ENCODE measurements around the gene GMDS.

Gene GMDS

GRCh38 chr6:2181567-2181966 is 63.8 kb downstream of the GMDS start:
- DNase-seq (ENCODE audit: low read depth in 1 of 2, low spot score in 1 of 2) = no peak

- DNase-seq (ENCODE audit: low read depth in 1 of 2, low spot score in 1 of 2) = no peak
These were observed 65.5 kb downstream of the GMDS start for GRCh38 chr6:2179950-2180349.

DNA sequence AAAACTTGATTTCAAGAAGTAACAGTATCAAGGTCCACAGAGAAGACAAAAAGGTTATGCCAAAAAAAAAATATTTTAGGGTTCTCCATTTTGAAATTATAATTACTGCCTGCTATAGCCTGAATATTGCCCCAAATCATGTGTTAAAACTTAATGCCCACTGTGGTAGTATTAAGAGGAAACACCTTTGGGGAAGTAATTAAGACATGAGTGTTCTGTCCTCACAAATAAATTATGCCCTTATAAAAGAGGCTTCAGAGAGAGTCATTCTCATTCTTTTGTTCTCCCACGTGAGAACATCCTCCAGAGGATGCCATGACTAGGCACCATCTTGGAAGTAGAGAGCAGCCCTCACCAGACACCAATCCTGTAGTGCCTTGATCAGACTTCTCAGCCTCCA is 66.2 kb downstream of the GMDS start:
- no peak for DNase-seq (ENCODE audit: low read depth in 1 of 2, low spot score in 1 of 2)

- no peak for DNase-seq (ENCODE audit: low read depth in 1 of 2, low spot score in 1 of 2)
These were observed 67.3 kb downstream of the GMDS start for GRCh38 chr6:2178125-2178524.

DNA sequence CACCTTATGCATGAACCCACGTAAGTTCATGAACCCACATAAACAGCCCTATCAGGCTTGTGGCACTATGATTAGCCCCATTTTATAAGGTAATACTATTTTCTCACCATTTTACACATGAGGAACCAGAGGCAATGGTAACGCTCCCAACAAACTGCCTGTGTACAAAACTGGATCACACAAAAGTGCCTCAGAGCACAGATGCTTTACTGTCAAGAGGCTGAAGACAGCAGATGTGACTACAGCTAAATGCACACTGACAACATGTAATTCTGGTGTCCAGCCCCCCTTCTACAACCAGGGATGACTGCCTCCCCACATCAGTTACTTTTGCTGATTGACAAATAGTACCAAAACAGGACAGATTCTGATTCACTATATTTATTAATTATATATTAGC is 69.6 kb downstream of the GMDS start:
- no peak for DNase-seq (ENCODE audit: low read depth in 1 of 2, low spot score in 1 of 2)

DNA sequence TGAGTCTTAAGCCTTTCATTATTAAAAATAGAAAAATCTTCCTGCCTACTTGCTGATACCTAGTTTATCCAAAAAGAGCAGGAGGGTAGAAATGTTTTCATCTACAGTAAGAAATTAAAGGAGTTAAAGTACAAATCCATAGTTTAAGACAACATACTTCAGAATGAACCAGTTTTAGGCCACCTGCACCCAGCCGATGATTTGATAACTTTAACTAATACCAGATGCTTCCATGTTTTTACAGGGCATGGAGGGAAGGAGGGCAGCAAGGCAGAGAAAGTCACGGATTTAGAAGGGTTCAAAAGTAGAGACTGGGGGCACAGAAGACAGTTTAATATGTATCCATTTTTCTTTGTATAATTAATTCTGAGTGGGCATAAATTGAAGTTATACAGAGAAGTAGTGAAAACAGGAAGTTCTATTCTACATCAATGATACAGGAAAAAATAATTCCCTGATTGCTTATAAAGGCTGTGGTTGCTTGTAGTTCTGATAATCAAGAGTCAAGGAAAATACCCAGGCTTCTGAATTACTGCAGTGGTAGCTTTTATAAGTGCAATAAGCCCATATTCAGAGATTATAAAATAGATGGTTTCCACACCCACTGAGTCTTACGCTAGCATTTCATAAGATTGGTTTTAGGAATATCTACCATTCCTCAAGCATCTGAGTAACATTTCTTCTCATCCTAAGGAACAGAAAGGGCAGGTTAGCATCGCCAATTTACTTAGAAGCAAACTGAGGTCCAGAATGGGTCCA is 72.0 kb downstream of the GMDS start:
- DNase-seq (ENCODE audit: low read depth in 1 of 2, low spot score in 1 of 2) = no peak

GRCh38 chr6:2171728-2172127 is 73.7 kb downstream of the GMDS start:
- no peak for DNase-seq (ENCODE audit: low read depth in 1 of 2, low spot score in 1 of 2)

GRCh38 chr6:2168480-2168879 is 76.9 kb downstream of the GMDS start:
- no peak for DNase-seq (ENCODE audit: low read depth in 1 of 2, low spot score in 1 of 2)

DNA sequence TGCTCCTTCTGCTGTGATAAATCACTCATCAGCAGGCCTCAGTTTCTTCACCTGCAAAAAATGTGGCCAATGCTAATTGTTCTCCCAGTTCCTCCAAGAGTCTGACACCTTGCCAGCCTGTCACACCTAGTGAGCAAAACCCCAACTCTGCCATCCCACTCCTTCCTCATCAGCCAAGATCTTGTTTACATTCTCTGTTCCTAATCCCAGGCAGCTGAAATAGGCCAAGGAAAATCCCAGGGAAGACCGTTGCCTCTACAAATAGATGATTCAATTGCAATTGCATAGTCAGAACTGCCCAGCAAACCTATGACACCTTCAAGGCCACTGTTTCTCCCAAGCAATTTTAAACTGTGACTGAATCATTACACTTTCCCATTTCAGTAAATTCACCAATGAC is 78.7 kb downstream of the GMDS start:
- DNase-seq (ENCODE audit: low read depth in 1 of 2, low spot score in 1 of 2) = no peak

GRCh38 chr6:2165286-2165685 is 80.1 kb downstream of the GMDS start:
- DNase-seq (ENCODE audit: low read depth in 1 of 2, low spot score in 1 of 2) = no peak

- DNase-seq (ENCODE audit: low read depth in 1 of 2, low spot score in 1 of 2) = no peak
These were observed 80.9 kb downstream of the GMDS start for GRCh38 chr6:2164481-2164880.

DNA sequence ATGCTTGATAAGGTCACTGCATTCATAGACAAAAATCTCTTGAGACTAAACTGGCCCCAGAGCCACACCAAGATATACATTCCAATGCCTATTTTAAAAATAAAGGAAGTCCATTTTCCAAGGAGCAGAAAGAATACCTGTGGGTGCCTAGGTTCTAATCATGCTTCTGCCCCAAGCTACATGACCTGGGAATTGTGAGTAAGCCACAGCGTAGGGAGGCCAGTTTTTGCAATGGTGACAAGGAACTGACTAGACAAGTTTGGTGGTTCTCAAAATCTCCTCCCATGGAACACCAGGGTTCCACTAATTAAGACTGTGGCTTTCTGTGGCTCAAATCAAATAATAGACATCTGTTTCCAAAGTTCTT is 83.3 kb downstream of the GMDS start:
- DNase-seq (ENCODE audit: low read depth in 1 of 2, low spot score in 1 of 2) = no peak

GRCh38 chr6:2158596-2159271 is 86.7 kb downstream of the GMDS start:
- no peak for DNase-seq (ENCODE audit: low read depth in 1 of 2, low spot score in 1 of 2)

- DNase-seq (ENCODE audit: low read depth in 1 of 2, low spot score in 1 of 2) = no peak
These were observed 87.8 kb downstream of the GMDS start for GRCh38 chr6:2157441-2158127.

DNA sequence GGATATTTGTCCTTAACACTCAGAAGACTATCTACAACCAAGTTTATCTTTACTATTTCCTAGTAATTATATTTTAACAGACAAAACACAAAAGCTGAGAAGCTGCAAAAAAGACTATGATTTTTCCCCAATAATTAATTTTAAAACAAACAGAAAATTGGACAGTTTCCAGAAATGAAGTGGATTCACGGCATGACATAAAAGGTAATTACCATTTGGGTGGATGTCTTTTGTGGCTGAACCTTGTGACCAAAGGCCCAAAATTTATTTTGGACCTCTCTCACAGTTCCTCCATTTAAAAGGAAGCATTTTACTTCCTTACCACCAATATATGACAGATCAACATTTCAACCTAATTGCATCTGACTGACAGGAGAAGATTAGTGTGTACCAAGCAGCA is 90.2 kb downstream of the GMDS start:
- no peak for DNase-seq (ENCODE audit: low read depth in 1 of 2, low spot score in 1 of 2)

GRCh38 chr6:2149361-2150006 is 95.9 kb downstream of the GMDS start:
- no peak for DNase-seq (ENCODE audit: low read depth in 1 of 2, low spot score in 1 of 2)

- DNase-seq (ENCODE audit: low read depth in 1 of 2, low spot score in 1 of 2) = no peak
These were observed 96.7 kb downstream of the GMDS start for GRCh38 chr6:2148748-2149147.

DNA sequence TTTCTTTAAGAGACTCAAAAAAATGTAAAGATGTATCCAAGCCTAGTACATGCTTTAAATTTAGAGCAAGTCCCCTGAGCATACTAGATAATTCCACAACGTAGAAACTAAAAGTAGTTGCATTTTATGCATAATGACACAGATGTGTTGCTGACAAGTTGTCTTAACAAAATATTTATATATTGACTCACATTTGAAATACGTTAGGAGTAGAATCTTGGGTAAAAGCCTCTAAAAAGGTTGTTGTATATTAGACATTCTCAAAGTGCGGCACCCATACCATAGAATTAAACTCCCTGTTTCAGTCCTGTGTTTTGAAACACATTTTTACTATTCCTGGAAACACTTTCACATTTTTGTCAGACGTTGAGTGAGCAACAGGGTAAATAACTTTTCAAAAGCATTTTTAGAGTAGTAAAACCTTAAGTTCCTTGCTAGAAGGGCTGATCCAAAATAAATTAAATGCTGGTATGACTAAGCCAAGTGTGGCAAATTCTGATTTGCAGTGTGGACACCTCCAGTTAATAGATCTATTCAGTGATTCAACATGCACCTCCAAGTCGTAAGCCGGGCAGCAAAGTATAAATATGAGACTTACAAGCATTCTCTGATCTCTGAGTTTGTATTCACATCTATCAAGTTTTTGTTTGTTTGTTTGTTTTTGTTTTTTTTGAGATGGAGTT is 97.5 kb downstream of the GMDS start:
- DNase-seq (ENCODE audit: low read depth in 1 of 2, low spot score in 1 of 2) = no peak

- no peak for DNase-seq (ENCODE audit: low read depth in 1 of 2, low spot score in 1 of 2)
These were observed 98.1 kb downstream of the GMDS start for GRCh38 chr6:2147261-2147660.

- DNase-seq (ENCODE audit: low read depth in 1 of 2, low spot score in 1 of 2) = no peak
These were observed 101.2 kb downstream of the GMDS start for GRCh38 chr6:2144210-2144609.

DNA sequence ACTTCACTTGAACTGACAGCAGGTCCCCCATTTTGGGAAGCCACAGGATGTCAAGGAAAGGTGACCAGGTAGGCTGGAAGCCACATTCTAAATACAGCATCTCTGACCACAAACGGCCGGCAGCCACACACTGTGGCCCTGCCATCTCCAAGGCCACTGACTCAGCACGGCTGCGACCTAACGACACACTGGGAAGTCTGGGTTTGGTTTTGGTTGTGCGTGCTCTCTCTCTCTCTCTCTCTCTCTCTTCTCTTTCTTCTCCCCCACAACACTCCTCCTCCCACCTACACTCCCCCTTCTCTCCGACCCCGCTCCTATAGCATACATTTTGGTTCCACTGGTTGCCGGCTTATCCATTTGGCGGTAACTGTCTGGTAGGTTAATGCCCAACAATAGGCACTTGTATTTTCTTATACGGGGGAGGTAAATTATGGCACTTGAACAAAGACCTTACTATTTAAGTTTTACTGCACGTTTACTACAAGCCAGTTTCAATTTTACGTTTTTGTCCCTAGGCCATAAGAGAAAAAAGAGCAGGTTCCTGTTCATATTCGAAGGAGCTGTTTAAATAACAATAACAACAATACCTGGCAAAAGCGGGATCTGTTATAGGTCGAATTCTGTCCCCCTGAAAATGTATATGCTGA is 103.6 kb downstream of the GMDS start:
- no peak for DNase-seq (ENCODE audit: low read depth in 1 of 2, low spot score in 1 of 2)
